Endothelial cell of umbilical vein (primary cell): Measurements from ENCODE around the gene HOXB5. TPM values are rescaled to one million over a fixed set of nuclear protein-coding genes. Genes with fewer than 3 reads are reported as not detected.
A peak's percentile ranks its signal among the peaks of the same experiment; 100 is the strongest.

Source experiments
- BruUV-seq: library from RNA; stranded (reverse); fragments of 400-500 nt; replicated peaks from 2 replicates; lab custom pipeline; 2021; lab: Mats Ljungman, UMichigan
- CTCF ChIA-PET: fragments of 300-600, 350-600 bp; sonication (Branson Sonifier 250); formaldehyde crosslinking; loops from one replicate; lab custom pipeline; 2021; ENCODE audit warnings: antibody characterized with exemption, inconsistent platforms; lab: Charles Lee
- POLR2A ChIA-PET: fragments of 300-600, 350-600 bp; sonication (Branson Sonifier 250); formaldehyde crosslinking; loops from one replicate; lab custom pipeline; 2021; ENCODE audit warnings: antibody characterized with exemption, inconsistent platforms; lab: Charles Lee
- DNase-seq: peaks from one replicate; pipeline ENCODE4 v3.0.0-alpha.2; 2011; ENCODE audit warnings: low read depth, low spot score
- FAIRE-seq: peaks from 2 replicates; lab custom pipeline; 2011; peaks lifted over from hg19 to GRCh38; lab: Jason Lieb, UNC
- H2AFZ ChIP-seq: 2 replicates; pipeline ENCODE4 v1.6.0; 2012; ENCODE audit warnings: low read depth, low read length, control low read depth, inconsistent platforms
- H3K27ac ChIP-seq: 2 replicates; pipeline ENCODE4 v1.5.1; 2011; ENCODE audit warnings: low read depth, mild to moderate bottlenecking, control low read depth, low read length, moderate library complexity; ENCODE audit not compliant: insufficient read depth
- H3K27me3 ChIP-seq, 2 experiments: 2 replicates each; pipeline versions ENCODE4 v1.6.0 to v1.6.1; 2011; ENCODE audit warnings: low read length in 2 of 2, mixed read lengths in 1 of 2; ENCODE audit not compliant: control insufficient read depth in 2 of 2, insufficient read depth in 2 of 2
- H3K36me3 ChIP-seq, 2 experiments: 2 replicates in 1 of 2; 3 replicates in 1 of 2; pipeline ENCODE4 v1.5.1; 2011; ENCODE audit warnings: low read length in 2 of 2, mild to moderate bottlenecking in 1 of 2, moderate library complexity in 1 of 2; ENCODE audit not compliant: control insufficient read depth in 2 of 2, insufficient read depth in 2 of 2; ENCODE audit errors: extremely low read depth in 1 of 2
- H3K4me1 ChIP-seq: 3 replicates; pipeline ENCODE4 v1.5.1; 2011; ENCODE audit warnings: mild to moderate bottlenecking, low read length; ENCODE audit not compliant: control insufficient read depth, insufficient read depth; ENCODE audit errors: extremely low read depth
- H3K4me2 ChIP-seq: 2 replicates; pipeline ENCODE4 v1.6.1; 2011; ENCODE audit warnings: low read length, control low read depth, mixed read lengths; ENCODE audit not compliant: insufficient read depth
- H3K4me3 ChIP-seq, 3 experiments: fragments of 200-600 bp in 1 of 3; sonication (generic), shearing (Covaris generic) in 1 of 3; replicated peaks in 1 of 3; 2 replicates each; pipeline ENCODE4 v1.5.1; 2011 to 2016; ENCODE audit warnings: control low read depth in 3 of 3, low read length in 3 of 3, mild to moderate bottlenecking in 2 of 3, inconsistent platforms in 1 of 3, low read depth in 1 of 3, moderate library complexity in 1 of 3; ENCODE audit not compliant: insufficient read depth in 1 of 3
- H3K79me2 ChIP-seq: 2 replicates; pipeline ENCODE4 v1.6.0; 2012; ENCODE audit warnings: low read length, inconsistent platforms; ENCODE audit not compliant: control insufficient read depth, insufficient read depth
- H3K9ac ChIP-seq: replicated peaks from 2 replicates; pipeline ENCODE3; 2011; ENCODE audit warnings: low read length, control low read depth; ENCODE audit not compliant: insufficient read depth; ENCODE audit errors: extremely low read depth
- H3K9me1 ChIP-seq: replicated peaks from 3 replicates; pipeline ENCODE4 v1.6.0; 2011; ENCODE audit warnings: mild to moderate bottlenecking, low read length; ENCODE audit not compliant: control insufficient read depth, insufficient read depth; ENCODE audit errors: extremely low read depth
- H3K9me3 ChIP-seq: replicated peaks from 2 replicates; pipeline ENCODE4 v1.5.1; 2012; ENCODE audit warnings: low read length, inconsistent platforms; ENCODE audit not compliant: control insufficient read depth, insufficient read depth
- H4K20me1 ChIP-seq: replicated peaks from 2 replicates; pipeline ENCODE3; 2011; ENCODE audit warnings: mild to moderate bottlenecking, low read length; ENCODE audit not compliant: control insufficient read depth, insufficient read depth; ENCODE audit errors: extremely low read depth
- CTCF ChIP-seq, 2 donors: IDR thresholded peaks; 1 replicate in 1 of 2; 2 replicates in 1 of 2; pipeline ENCODE4 v1.5.1; 2011; ENCODE audit warnings: low read length in 2 of 2, mild to moderate bottlenecking in 2 of 2, moderate library complexity in 2 of 2, control low read depth in 1 of 2, inconsistent platforms in 1 of 2, low read depth in 1 of 2; ENCODE audit not compliant: insufficient read depth in 1 of 2; ENCODE audit errors: extremely low read depth in 1 of 2
- EZH2 ChIP-seq: IDR thresholded peaks from 2 replicates; pipeline ENCODE4 v1.6.1; 2012; ENCODE audit warnings: borderline replicate concordance, low read depth, mild to moderate bottlenecking, moderate library complexity, low read length, inconsistent platforms; ENCODE audit not compliant: severe bottlenecking
- FOS ChIP-seq: IDR thresholded peaks from 2 replicates; pipeline ENCODE4 v1.6.1; 2011; ENCODE audit warnings: mild to moderate bottlenecking, low read length, moderate library complexity, borderline replicate concordance; ENCODE audit not compliant: insufficient read depth
- GATA2 ChIP-seq: IDR thresholded peaks from 2 replicates; pipeline ENCODE4 v1.7.0; 2011; ENCODE audit warnings: low read depth, mild to moderate bottlenecking, moderate library complexity, mixed read lengths, low read length; ENCODE audit not compliant: insufficient read length, insufficient read depth
- MYC ChIP-seq: IDR thresholded peaks from one replicate; pipeline ENCODE4 v1.6.1; 2011; ENCODE audit warnings: mild to moderate bottlenecking, low read depth, low read length
- POLR2A ChIP-seq: IDR thresholded peaks from 2 replicates; pipeline ENCODE4 v1.6.1; 2012; ENCODE audit warnings: low read depth, mild to moderate bottlenecking, control low read depth, low read length
- POLR2AphosphoS5 ChIP-seq: IDR thresholded peaks from 2 replicates; pipeline ENCODE4 v1.6.1; 2012; ENCODE audit warnings: low read depth, mild to moderate bottlenecking, control low read depth, low read length, moderate library complexity; ENCODE audit not compliant: insufficient read depth
- dilution Hi-C: fragments of 300-500 bp; cut with MboI; formaldehyde crosslinking; loops from one replicate; pipeline ENCODE4 v1.15.0; 2019; ENCODE audit warnings: low sequenced_read_pairs; ENCODE audit not compliant: extremely low pct_ligation_motif_present
- intact Hi-C: fragments of 100-400 bp; cut with micrococcal nuclease; formaldehyde crosslinking; loops from one replicate; pipeline ENCODE4 v1.10.0; 2022
- polyA plus RNA-seq, 4 experiments: library from polyadenylated mRNA; depleted of rRNA in 3 of 4; stranded (reverse) in 3 of 4; unstranded in 1 of 4; fragments of >200 nt; gene quantifications; 2 replicates each; pipeline versions ENCODE4 v1.2.1 to v1.2.3, GENCODE V29; 2011 to 2012; ENCODE audit warnings: missing spikeins in 1 of 4
- total RNA-seq: library from RNA; stranded (reverse); gene quantifications from 2 replicates; pipeline ENCODE4 v1.2.3, GENCODE V29; 2021
- TF ChIP-seq, protein P1 (sequence below): IDR thresholded peaks from 2 replicates; pipeline ENCODE4 v1.6.1; 2011; ENCODE audit not compliant: insufficient read depth, insufficient read length

Gene HOXB5
- total and polyA plus RNA-seq, 2 donors (not counting 3 experiments of a cell fraction or from before 2014, with no cell fraction given), result 2.0 to 8.5 TPM

DNA sequence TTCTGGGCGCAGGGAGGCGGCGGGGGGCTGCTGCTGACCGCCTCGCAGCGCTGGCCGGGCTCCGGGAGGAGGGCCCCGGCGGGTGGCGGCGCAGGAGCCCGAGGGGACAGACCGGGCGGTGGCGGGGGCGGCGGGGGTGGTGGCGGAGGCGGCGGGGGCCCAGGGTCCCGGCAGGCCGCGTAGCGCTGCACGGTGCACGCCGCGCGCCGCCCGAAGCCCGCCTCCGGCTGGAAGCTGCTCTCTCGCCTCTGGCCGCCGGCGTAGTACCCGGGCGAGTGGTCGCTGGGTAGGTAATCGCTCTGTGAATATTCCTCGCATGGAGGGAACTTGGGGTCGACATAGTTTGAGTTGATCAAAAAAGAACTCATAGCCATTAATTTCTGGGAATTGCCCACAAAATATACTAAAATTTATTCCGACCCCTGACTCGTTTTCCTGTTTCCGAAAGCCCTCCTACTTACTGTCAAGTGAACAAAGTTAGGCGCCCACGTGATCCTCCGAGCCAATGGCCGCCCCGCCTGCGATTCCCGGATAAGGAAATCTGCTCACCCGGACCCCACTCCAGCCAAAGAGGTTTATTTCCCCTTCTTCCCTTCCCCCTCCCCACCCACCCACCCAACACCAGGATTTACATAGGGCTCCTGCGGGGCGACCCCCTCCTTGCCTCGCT is 15.5 kb downstream of the HOXB5 start, which contains the start of gene HOXB4:
TSS of gene HOXB4 (minus strand) at position 405 of the 670 bp plus-strand sequence. CDS start at position 374, 31 bp downstream.
- intact Hi-C loops, result no loop called here
- Histone ChIP-seq H3K9ac (peak within 1 kb of the TSS; percentile 74), H3K79me2 (peaks cover 93% of the 10 kb centered on the region), H3K9me1 (no peaks in the 10 kb centered on the region), H4K20me1 (no peaks in the 10 kb centered on the region), H3K36me3 (peaks cover 0 to 2% of the 10 kb centered on the region in 2 experiments), H3K4me1 (peaks cover 69% of the 10 kb centered on the region), H3K4me2 (peak within 1 kb of the TSS; percentile 89), H3K9me3 (no peaks in the 10 kb centered on the region), H3K4me3 (peak within 1 kb of the TSS; percentile 69 to 86 (median 70)), H3K27me3 (no peaks in the 10 kb centered on the region), H2AFZ (no peak within 1 kb of the TSS), H3K27ac (peak within 1 kb of the TSS; percentile 71)
- no TSS peak for BruUV-seq
- CTCF ChIA-PET, result interaction anchor here (1.0 to 1.4 kb wide), 3 partner anchors 9 to 37 kb away, joined by 3 to 5 read pairs (median 3); no protein-coding TSS in a partner anchor
- TF ChIP-seq EZH2, result no peak
- TF ChIP-seq, protein P1, sequence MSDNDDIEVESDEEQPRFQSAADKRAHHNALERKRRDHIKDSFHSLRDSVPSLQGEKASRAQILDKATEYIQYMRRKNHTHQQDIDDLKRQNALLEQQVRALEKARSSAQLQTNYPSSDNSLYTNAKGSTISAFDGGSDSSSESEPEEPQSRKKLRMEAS, result peak; percentile 87
- no peak for TF ChIP-seq MYC
- TF ChIP-seq FOS, result peak; percentile 8
- dilution Hi-C loops, result no loop called here
- POLR2A ChIA-PET, result interaction anchor here (0.8 kb wide), 1 partner anchor 22 kb away, joined by 4 read pairs; no protein-coding TSS in a partner anchor
- DNase-seq, result peak; percentile 90
- peak; percentile 92 for FAIRE-seq

DNA sequence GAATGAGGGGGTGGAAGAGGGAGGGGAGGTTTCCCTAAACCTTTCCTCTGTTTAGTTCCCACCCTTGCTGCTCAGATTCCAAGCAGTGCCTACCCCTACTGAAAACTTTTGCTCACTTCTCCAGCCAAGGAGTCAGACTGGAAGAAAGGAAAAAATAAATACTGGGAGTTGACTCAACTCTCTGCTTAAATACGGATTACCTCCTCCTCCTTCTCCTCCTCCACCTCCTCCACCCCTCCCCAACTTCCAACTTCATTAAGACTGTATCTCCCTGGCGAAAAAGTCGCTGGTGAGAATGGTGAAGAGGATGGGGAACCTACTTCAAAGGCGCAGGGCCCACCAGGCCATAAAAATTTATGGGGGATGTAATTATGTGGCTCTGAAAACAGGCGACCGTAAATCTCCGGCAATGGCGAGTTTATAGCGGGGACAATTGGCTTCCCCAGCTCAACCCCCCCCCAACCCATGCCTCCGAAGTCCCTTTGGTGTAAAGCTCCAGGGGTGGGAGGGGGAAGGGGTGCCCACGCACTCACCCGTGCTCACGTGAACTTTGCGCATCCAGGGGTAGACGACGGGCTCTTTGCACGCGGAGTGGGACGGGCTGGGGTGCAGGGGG is 16.1 kb downstream of the HOXB5 start:
- ChIA-PET CTCF (interaction anchor here (0.6 to 2.4 kb wide), 6 partner anchors 8 to 36 kb away, joined by 3 to 9 read pairs (median 3); no protein-coding TSS in a partner anchor), POLR2A (no interaction called here)
- no peak for TF ChIP-seq POLR2A
- TF ChIP-seq GATA2, result no peak
- no peak for TF ChIP-seq FOS
- no peak for TF ChIP-seq CTCF (IDR thresholded peaks at IDR 0.05; ENCODE audit: extremely low read depth in 1 of 2, insufficient read depth in 1 of 2, low read depth in 1 of 2, low read length in 2 of 2)
- TF ChIP-seq MYC, result no peak
- TF ChIP-seq POLR2AphosphoS5, result no peak
- dilution Hi-C loops (no loop called here), intact Hi-C loops (no loop called here)
- no TSS peak for BruUV-seq
- H3K4me3 ChIP-seq, result peak overlapping the region; percentile 69 to 86 (median 70)
- H3K79me2 ChIP-seq, result peaks cover 93% of the 10 kb centered on the region
- DNase-seq (peak; percentile 40), FAIRE-seq (peak; percentile 83)
- no peaks in the 10 kb centered on the region for H3K27me3 ChIP-seq
- no peak overlapping the region for H2AFZ ChIP-seq
- no peaks in the 10 kb centered on the region for H3K9me1 ChIP-seq
- no peaks in the 10 kb centered on the region for H3K9me3 ChIP-seq
- peaks cover 0 to 3% of the 10 kb centered on the region in 2 experiments for H3K36me3 ChIP-seq
- peak overlapping the region; percentile 19 for H3K27ac ChIP-seq
- no peaks in the 10 kb centered on the region for H4K20me1 ChIP-seq
- peak overlapping the region; percentile 74 for H3K9ac ChIP-seq
- H3K4me2 ChIP-seq, result peak overlapping the region; percentile 89
- H3K4me1 ChIP-seq, result peaks cover 69% of the 10 kb centered on the region
